ENCODE data around the gene RECQL5. TPM values are rescaled to one million over a fixed set of nuclear protein-coding genes. Genes with fewer than 3 reads are reported as not detected.
A peak's percentile ranks its signal among the peaks of the same experiment; 100 is the strongest.

The RECQL5 gene
- total RNA-seq, 1 experiment from 2014 or later: 40.0 TPM

GRCh38 chr17:75634754-75635609 is 32.0 kb downstream of the RECQL5 start:
- H3K79me1 ChIP-seq (ENCODE audit: insufficient read depth, low read depth, low read length, poor library complexity, severe bottlenecking): no peaks in the 10 kb centered on the region
- no peak for TF ChIP-seq CTCF (conservative IDR thresholded peaks at IDR 0.05)
- peak overlapping the region in 1 of 3 experiments; percentile 63; a peak in 2 of 7 replicates for H3K27ac Mint-ChIP-seq
- no peaks in the 10 kb centered on the region for H3K27me3 ChIP-seq (ENCODE audit: insufficient read depth, low read length)
- H2BK15ac ChIP-seq (ENCODE audit: low read depth, low read length): no peak overlapping the region
- H2BK20ac ChIP-seq (ENCODE audit: low read depth, low read length, poor library complexity, severe bottlenecking): no peak overlapping the region
- no peak overlapping the region for H3K18ac ChIP-seq (ENCODE audit: insufficient read length, low read depth, low read length)
- no peak overlapping the region for H2AK5ac ChIP-seq (ENCODE audit: insufficient read length, low read length)
- H3K23me2 ChIP-seq (ENCODE audit: insufficient read length, low read depth, low read length, poor library complexity, severe bottlenecking): no peaks in the 10 kb centered on the region
- H2BK120ac ChIP-seq (ENCODE audit: low read depth, low read length, poor library complexity, severe bottlenecking): no peak overlapping the region
- H2BK5ac ChIP-seq (ENCODE audit: insufficient read length, low read length): no peak overlapping the region
- no peak overlapping the region for H3K27ac ChIP-seq (ENCODE audit: insufficient read length, low read depth, low read length)
- H3K4me1 Mint-ChIP-seq: peaks cover 16 to 24% of the 10 kb centered on the region in 2 experiments
- no peak overlapping the region for H2BK12ac ChIP-seq (ENCODE audit: insufficient read length, low read depth, low read length)
- H4K8ac ChIP-seq (replicated peaks; ENCODE audit: insufficient read length, low read depth, low read length): no peak overlapping the region
- H4K20me1 ChIP-seq (ENCODE audit: control insufficient read depth, insufficient read depth, insufficient read length): no peaks in the 10 kb centered on the region
- no peaks in the 10 kb centered on the region for H3K9me3 ChIP-seq (ENCODE audit: control insufficient read depth, low read depth, low read length)
- H3K14ac ChIP-seq (ENCODE audit: insufficient read depth, low read length): no peak overlapping the region; the same call in 1 of the 2 replicates
- no peak overlapping the region for H3K23ac ChIP-seq (ENCODE audit: insufficient read length, low read depth, low read length)
- no peak overlapping the region for H3K56ac ChIP-seq (ENCODE audit: insufficient read length, low read depth, low read length)
- no peaks in the 10 kb centered on the region for H3K9me3 Mint-ChIP-seq
- H3K27me3 Mint-ChIP-seq (ENCODE audit: low read depth): no peaks in the 10 kb centered on the region
- WGBS (ENCODE audit: extremely low coverage, insufficient read length, low lambda C conversion rate): no CpG with 5 or more reads among the region's 20 CpGs
- H3K4me1 ChIP-seq (ENCODE audit: insufficient read depth, low read length): no peaks in the 10 kb centered on the region; the same call in 1 of the 2 replicates
- H3K36me3 Mint-ChIP-seq (ENCODE audit: insufficient read depth in 1 of 3, low read depth in 3 of 3): peaks cover 0 to 4% (median 0%) of the 10 kb centered on the region in 3 experiments; a peak in 1 of 7 replicates
- H3K4me3 Mint-ChIP-seq: no peak overlapping the region; a peak in 2 of 5 replicates
- H3K9ac ChIP-seq (ENCODE audit: extremely low read depth, insufficient read length, low read length): no peak overlapping the region
- no peak for DNase-seq
- no peaks in the 10 kb centered on the region for H3K79me2 ChIP-seq (ENCODE audit: insufficient read depth, low read length)
- no peak overlapping the region for H4K91ac ChIP-seq (ENCODE audit: insufficient read length, low read depth, low read length)
- no peak overlapping the region for H4K5ac ChIP-seq (ENCODE audit: insufficient read length, low read depth, low read length)
- H3K4me2 ChIP-seq (ENCODE audit: insufficient read depth, insufficient read length, low read length): no peak overlapping the region
- no peak overlapping the region for H2AFZ ChIP-seq (ENCODE audit: low read length)
- H3T11ph ChIP-seq (ENCODE audit: low read length): no peak overlapping the region
- no peak overlapping the region for H3K4ac ChIP-seq (ENCODE audit: low read depth, low read length)

Data from H9 (cell line).